ENCODE measurements around the gene LARP4. TPM values are rescaled to one million over a fixed set of nuclear protein-coding genes. Genes with fewer than 3 reads are reported as not detected.
"Not testable (repeated sequence)": the region's sequence is repeated elsewhere in the genome, so short reads cannot be mapped to it uniquely, and the experiment has no call there.

Gene LARP4
- total RNA-seq, 1 experiment from 2014 or later: 92.7 TPM

DNA sequence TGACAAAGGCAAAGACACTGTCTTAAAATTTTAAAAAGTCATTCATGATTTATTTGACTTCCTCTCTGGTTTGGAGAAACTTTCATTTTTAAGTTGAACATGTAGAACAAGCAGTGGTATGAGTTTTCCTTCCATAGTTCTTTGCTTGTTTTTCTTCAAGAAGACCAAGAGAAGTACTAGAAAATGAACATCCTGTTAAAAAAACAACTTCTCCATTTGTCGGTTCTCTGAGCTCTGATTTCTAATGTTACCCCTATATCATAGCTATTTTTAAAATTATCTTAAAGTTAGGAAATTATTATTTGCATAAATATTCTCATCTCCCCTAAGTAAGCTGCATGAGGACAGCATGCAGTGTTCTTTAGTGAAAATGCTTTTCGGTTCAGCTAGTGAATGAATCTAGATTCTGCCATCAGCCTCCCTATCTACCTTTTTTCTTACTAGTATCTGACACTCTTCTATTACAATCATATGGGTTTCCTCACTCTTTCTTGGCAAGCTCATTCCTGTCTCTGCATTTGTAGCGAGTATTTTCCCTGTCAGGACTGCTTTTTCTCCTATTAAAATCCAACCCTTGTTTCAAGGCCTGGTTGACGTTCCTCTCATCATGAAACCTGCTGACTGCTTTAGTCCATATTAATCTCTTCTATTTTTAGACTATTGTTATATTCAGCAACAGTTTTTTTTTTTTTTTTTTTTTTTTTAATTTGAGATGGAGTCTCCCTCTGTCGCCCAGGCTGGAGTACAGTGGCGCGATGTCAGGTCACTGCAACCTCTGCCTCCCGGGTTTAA lies 119.9 kb downstream of the LARP4 start:
- Histone ChIP-seq H3K36me3 (ENCODE audit: control insufficient read depth, insufficient read depth, low read length) (no peaks in the 10 kb centered on the region), H3K9me3 (ENCODE audit: control insufficient read depth, insufficient read depth, low read depth, low read length) (no peaks in the 10 kb centered on the region), H3K4me1 (ENCODE audit: control insufficient read depth, insufficient read depth, low read length) (peaks cover 12% of the 10 kb centered on the region), H3K27me3 (ENCODE audit: control insufficient read depth, insufficient read depth, low read length) (no peaks in the 10 kb centered on the region), H3K4me3 (ENCODE audit: low read depth in 2 of 2, low read length in 2 of 2) (no peak overlapping the region), H3K27ac (ENCODE audit: low read length) (no peak overlapping the region)
- ATAC-seq: no peak
- CTCF ChIA-PET: interaction anchor here (0.7 kb wide), 1 partner anchor 322 kb away, joined by 7 read pairs; no protein-coding TSS in a partner anchor
- intact Hi-C loops (cut with micrococcal nuclease; ENCODE audit: unreplicated experiment) (no loop called here), in situ Hi-C loops (cut with HindIII; ENCODE audit: low pct_unique_long_range_greater_than_20kb, low sequenced_read_pairs) (no loop called here)
- no TSS peak for BruUV-seq (replicated peaks)
- no peak for TF ChIP-seq TCF7L2 (IDR thresholded peaks at IDR 0.05; ENCODE audit: low read depth, low read length)
- TF ChIP-seq, protein P1, sequence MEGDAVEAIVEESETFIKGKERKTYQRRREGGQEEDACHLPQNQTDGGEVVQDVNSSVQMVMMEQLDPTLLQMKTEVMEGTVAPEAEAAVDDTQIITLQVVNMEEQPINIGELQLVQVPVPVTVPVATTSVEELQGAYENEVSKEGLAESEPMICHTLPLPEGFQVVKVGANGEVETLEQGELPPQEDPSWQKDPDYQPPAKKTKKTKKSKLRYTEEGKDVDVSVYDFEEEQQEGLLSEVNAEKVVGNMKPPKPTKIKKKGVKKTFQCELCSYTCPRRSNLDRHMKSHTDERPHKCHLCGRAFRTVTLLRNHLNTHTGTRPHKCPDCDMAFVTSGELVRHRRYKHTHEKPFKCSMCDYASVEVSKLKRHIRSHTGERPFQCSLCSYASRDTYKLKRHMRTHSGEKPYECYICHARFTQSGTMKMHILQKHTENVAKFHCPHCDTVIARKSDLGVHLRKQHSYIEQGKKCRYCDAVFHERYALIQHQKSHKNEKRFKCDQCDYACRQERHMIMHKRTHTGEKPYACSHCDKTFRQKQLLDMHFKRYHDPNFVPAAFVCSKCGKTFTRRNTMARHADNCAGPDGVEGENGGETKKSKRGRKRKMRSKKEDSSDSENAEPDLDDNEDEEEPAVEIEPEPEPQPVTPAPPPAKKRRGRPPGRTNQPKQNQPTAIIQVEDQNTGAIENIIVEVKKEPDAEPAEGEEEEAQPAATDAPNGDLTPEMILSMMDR (IDR thresholded peaks at IDR 0.05): no peak
- no peak for TF ChIP-seq POLR2AphosphoS5 (IDR thresholded peaks at IDR 0.05; ENCODE audit: low read depth, low read length)
- TF ChIP-seq, protein P2, sequence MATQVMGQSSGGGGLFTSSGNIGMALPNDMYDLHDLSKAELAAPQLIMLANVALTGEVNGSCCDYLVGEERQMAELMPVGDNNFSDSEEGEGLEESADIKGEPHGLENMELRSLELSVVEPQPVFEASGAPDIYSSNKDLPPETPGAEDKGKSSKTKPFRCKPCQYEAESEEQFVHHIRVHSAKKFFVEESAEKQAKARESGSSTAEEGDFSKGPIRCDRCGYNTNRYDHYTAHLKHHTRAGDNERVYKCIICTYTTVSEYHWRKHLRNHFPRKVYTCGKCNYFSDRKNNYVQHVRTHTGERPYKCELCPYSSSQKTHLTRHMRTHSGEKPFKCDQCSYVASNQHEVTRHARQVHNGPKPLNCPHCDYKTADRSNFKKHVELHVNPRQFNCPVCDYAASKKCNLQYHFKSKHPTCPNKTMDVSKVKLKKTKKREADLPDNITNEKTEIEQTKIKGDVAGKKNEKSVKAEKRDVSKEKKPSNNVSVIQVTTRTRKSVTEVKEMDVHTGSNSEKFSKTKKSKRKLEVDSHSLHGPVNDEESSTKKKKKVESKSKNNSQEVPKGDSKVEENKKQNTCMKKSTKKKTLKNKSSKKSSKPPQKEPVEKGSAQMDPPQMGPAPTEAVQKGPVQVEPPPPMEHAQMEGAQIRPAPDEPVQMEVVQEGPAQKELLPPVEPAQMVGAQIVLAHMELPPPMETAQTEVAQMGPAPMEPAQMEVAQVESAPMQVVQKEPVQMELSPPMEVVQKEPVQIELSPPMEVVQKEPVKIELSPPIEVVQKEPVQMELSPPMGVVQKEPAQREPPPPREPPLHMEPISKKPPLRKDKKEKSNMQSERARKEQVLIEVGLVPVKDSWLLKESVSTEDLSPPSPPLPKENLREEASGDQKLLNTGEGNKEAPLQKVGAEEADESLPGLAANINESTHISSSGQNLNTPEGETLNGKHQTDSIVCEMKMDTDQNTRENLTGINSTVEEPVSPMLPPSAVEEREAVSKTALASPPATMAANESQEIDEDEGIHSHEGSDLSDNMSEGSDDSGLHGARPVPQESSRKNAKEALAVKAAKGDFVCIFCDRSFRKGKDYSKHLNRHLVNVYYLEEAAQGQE (IDR thresholded peaks at IDR 0.05; ENCODE audit: insufficient read depth in 1 of 2, low read depth in 2 of 2, low read length in 1 of 2): no peak
- TF ChIP-seq SIN3A (IDR thresholded peaks at IDR 0.05; ENCODE audit: borderline replicate concordance, insufficient read depth, low read depth, low read length): no peak
- POLR2A ChIA-PET: interaction anchor here (0.6 to 0.8 kb wide), 3 partner anchors 9 to 14 kb away, joined by 4 to 10 read pairs (median 9); no protein-coding TSS in a partner anchor
- no peak for DNase-seq (ENCODE audit: low read depth, low spot score)

DNA sequence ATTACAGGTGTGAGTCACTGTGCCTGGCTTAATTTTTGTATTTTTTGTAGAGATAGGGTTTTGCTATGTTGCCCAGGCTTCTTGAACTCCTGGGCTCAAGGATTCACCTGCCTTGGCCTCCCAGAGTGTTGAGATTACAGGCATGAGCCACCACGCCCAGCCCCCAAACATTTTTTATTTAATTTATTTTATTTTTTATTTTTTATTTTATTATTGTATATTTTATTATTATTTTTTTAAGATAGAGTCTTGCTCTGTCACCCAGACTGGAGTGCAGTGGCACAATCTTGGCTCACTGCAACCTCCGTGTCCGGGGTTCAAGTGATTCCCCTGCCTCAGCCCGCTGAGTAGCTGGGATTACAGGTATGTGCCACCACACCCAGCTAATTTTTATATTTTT lies 121.1 kb downstream of the LARP4 start:
- POLR2A ChIA-PET: interaction anchor here (0.6 kb wide), 2 partner anchors 17 to 496 kb away, joined by 7 to 13 read pairs; partner anchors contain the start of gene RACGAP1
- not testable (repeated sequence) for ATAC-seq; H3K4me3 ChIP-seq (ENCODE audit: low read depth in 2 of 2, low read length in 2 of 2)

DNA sequence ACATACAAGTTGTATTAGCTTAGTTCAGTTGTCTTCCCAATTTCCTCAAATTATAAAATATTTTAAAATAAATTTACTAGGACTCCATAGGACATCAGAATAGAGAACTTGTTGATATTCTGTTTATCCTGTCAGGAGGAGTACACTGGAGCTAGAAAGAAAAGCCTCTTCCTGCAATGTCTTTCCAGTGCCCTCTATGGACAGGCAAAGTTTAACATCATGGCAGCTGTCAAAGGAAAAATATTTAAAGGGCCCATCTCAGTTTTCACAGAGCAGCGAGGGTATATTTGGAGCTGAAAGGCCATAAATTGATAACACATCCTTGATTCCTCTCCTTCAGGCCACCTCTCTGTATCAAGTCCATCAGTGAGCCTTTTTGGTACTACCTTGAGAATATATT lies 123.1 kb downstream of the LARP4 start:
- TSS peak; percentile 3 for BruUV-seq (replicated peaks)
- TF ChIP-seq SIN3A (IDR thresholded peaks at IDR 0.05; ENCODE audit: borderline replicate concordance, insufficient read depth, low read depth, low read length) (no peak), TCF7L2 (IDR thresholded peaks at IDR 0.05; ENCODE audit: low read depth, low read length) (no peak), POLR2AphosphoS5 (IDR thresholded peaks at IDR 0.05; ENCODE audit: low read depth, low read length) (no peak)
- TF ChIP-seq, protein P2 (IDR thresholded peaks at IDR 0.05; ENCODE audit: insufficient read depth in 1 of 2, low read depth in 2 of 2, low read length in 1 of 2): no peak
- TF ChIP-seq, protein P1 (IDR thresholded peaks at IDR 0.05): no peak
- ATAC-seq: no peak
- in situ Hi-C loops (cut with HindIII; ENCODE audit: low pct_unique_long_range_greater_than_20kb, low sequenced_read_pairs): no loop called here
- intact Hi-C loops (cut with micrococcal nuclease; ENCODE audit: unreplicated experiment): no loop called here
- H3K36me3 ChIP-seq (ENCODE audit: control insufficient read depth, insufficient read depth, low read length): no peaks in the 10 kb centered on the region
- H3K9me3 ChIP-seq (ENCODE audit: control insufficient read depth, insufficient read depth, low read depth, low read length): no peaks in the 10 kb centered on the region
- peaks cover 6% of the 10 kb centered on the region; the same call in 1 of the 2 replicates for H3K4me1 ChIP-seq (ENCODE audit: control insufficient read depth, insufficient read depth, low read length)
- CTCF ChIA-PET: no interaction called here
- no peaks in the 10 kb centered on the region for H3K27me3 ChIP-seq (ENCODE audit: control insufficient read depth, insufficient read depth, low read length)
- DNase-seq (ENCODE audit: low read depth, low spot score): no peak
- H3K4me3 ChIP-seq (ENCODE audit: low read depth in 2 of 2, low read length in 2 of 2): no peak overlapping the region
- H3K27ac ChIP-seq (ENCODE audit: low read length): no peak overlapping the region
- POLR2A ChIA-PET: no interaction called here

More for the DNA sequence above, 121.1 kb downstream of the LARP4 start:
- CTCF ChIA-PET; H3K36me3 ChIP-seq (ENCODE audit: control insufficient read depth, insufficient read depth, low read length); in situ Hi-C loops (cut with HindIII; ENCODE audit: low pct_unique_long_range_greater_than_20kb, low sequenced_read_pairs); H3K27ac ChIP-seq (ENCODE audit: low read length); intact Hi-C loops (cut with micrococcal nuclease; ENCODE audit: unreplicated experiment); DNase-seq (ENCODE audit: low read depth, low spot score); H3K27me3 ChIP-seq (ENCODE audit: control insufficient read depth, insufficient read depth, low read length); BruUV-seq (replicated peaks); H3K9me3 ChIP-seq (ENCODE audit: control insufficient read depth, insufficient read depth, low read depth, low read length): not testable (repeated sequence)
- H3K4me1 ChIP-seq (ENCODE audit: control insufficient read depth, insufficient read depth, low read length): peaks cover 12% of the 10 kb centered on the region
